Right renal pelvis (tissue), 4 donors: Measurements from ENCODE around the gene UBR1. TPM values are rescaled to one million over a fixed set of nuclear protein-coding genes. Genes with fewer than 3 reads are reported as not detected.
"Not testable (repeated sequence)": the region's sequence is repeated elsewhere in the genome, so short reads cannot be mapped to it uniquely, and the experiment has no call there.

Experiments used
- DNase-seq, 4 donors: peaks; one replicate each; pipeline ENCODE4 v3.0.0-alpha.2; 2013; ENCODE audit warnings: low read depth in 4 of 4, low spot score in 3 of 4, missing footprints in 1 of 4
- polyA plus RNA-seq, 4 donors: library from polyadenylated mRNA; unstranded; fragments of 120-200 nt; gene quantifications; one replicate each; pipeline ENCODE4 v1.2.1, GENCODE V29; 2013; ENCODE audit not compliant: insufficient read length in 4 of 4

Gene UBR1
- polyA plus RNA-seq, 4 donors = 20.8 to 25.8 (median 23.9) TPM

- DNase-seq = peak in 3 of 4 donors; percentile 10 to 35 (median 16)
Observed at GRCh38 chr15:42919799-42920518, 185.9 kb downstream of the UBR1 start.

GRCh38 chr15:42919308-42919707, 186.5 kb downstream of the UBR1 start:
- no peak for DNase-seq

GRCh38 chr15:42918047-42918446, 187.8 kb downstream of the UBR1 start:
- DNase-seq = no peak

DNA sequence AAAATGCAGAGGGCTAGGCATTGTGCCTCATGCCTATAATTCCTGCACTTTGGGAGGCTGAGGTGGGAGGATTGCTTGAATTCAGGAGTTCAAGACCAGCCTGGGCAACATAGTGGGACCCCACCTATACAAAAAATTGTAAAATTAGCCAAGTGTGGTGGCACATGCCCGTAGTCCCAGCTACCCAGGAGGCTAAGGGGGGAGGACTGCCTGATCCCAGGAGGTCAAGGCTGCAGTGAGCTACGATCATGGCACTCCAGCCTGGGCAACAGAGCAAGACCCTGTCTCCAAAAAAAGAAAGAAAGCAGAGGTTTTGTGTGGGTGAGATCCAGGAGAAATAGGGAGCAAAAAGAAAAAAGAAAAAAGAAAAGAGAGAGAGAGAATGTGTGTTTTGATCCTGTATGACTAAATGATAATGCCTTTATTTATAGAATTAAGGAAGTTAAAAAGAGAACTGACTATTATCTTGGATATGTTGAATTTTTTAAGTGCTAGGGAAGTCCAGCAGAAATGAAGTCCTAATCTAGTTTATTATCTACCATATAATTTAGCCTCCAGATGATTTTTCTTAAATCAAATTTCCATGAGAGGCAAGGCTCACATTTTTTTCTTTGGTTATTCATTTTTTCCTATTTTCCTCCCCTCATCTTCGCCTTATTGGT, 190.1 kb downstream of the UBR1 start:
- DNase-seq = no peak

GRCh38 chr15:42914728-42915497, 190.9 kb downstream of the UBR1 start:
- DNase-seq = no peak

DNA sequence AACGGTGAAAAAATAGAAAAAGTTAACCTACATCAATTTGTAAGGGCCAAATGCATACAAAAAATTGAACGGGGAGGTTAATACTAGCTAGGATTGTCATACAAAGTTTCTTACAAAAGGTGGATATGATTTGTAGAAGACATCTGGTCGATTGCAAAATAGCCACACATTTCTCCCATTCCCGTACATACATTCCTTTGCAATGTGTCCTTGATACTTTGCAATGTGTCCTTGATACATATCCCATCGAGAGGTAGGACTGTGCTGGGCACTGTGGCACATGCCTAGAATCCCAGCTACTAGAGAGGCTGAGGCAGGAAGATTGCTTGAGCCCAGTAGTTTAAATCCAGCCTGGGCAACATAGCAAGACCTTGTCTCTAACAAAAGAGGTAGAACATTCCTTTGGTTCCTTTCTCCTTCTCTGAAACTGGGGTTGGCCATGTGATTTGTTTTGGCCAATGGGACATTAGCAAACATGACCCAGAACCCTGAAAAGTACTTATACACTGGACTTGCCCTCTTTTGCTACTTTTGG, 194.7 kb downstream of the UBR1 start:
- DNase-seq = no peak

DNA sequence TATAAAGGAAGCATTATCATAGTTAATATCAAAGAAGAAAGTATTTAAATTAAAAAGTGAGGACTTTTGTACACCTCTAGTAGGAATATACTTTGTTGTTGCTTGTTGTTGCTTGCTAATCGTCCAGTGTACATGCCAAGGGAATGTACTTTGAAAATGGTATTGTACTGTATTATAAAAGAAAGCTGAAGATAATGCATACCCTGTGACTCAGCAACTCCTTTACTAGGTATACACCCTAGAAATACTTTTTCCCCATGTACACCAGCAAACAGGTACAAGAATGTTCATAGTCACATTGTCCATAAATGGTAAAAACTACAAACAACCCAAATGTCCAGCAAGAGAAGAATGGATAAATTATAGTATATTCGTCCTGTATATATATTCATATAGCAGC, 197.3 kb downstream of the UBR1 start:
- no peak for DNase-seq

DNA sequence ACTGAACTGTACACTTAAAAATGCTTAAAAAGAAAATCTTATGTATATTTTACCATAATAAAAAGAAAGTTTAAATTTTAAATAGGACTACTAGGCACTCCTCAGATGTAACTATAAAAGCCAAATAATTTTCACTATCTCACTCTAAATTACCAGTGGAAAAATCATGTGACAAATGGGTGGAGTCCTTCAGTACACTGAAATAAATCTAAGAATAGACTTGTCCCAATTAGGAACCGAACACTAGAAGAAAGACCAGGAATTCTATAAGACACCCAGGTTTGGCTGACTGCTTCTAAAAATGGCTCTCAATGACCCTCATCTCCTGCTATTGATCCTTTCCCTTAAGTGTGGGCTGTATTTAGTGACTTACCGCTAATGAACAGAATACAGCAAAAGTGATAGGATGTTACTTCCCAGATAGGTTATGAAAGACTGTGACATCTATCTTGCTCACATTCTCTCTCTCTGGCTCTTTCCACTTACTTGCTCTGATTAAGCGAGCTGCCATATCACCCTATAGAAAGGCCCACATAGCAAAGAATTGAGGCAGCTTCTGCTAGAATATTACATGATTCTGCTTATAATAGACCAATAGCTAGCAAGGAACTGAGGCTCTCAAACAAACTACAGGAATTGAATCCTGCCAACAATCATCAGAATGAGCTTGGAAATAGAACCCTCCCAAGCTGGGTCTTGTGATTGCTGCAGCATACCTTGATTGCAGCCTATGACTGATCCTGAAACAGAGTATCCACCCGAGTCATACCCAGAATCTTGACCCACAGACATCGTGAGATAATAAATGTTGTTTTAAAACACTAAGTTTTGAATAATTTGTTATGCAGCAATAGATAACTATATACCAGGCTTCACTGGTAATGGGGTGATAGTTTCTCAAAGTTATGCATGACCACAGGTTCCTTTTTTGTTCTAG, 202.2 kb downstream of the UBR1 start:
- no peak for DNase-seq

DNA sequence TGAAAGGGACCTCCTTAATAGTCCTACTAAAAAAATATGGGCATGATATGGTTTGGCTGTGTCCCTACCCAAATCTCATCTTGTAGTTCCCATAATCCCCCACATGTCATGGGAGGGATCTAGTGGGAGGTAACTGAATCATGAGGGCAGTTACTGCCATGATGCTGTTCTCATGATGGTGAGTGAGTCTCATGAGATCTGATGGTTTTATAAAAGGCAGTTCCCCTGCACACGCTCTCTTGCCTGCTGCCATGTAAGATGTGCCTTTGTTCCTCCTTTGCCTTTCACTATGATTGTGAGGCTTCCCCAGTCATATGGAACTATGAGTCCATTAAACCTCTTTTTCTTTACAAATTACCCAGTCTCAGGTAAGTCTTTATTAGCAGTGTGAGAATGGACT, 211.9 kb downstream of the UBR1 start:
- DNase-seq = not testable (repeated sequence)

Other genes starting within 250 kb of the UBR1 start
- 10 to 100 TPM in 3 of 4 donors, 1 to 10 TPM in 1; 8.8 to 11.7 (median 10.8) TPM for gene TTBK2, start 185.3 kb downstream of the UBR1 start, polyA plus RNA-seq
- gene TMEM62, start 27.5 kb upstream of the UBR1 start, polyA plus RNA-seq = 10 to 100 TPM; 14.8 to 17.7 (median 15.3) TPM
- gene CCNDBP1, start 79.4 kb upstream of the UBR1 start, polyA plus RNA-seq = 10 to 100 TPM; 49.6 to 64.6 (median 57.8) TPM
- 1 to 10 TPM; 1.2 to 1.6 (median 1.3) TPM for gene EPB42, start 115.0 kb upstream of the UBR1 start, polyA plus RNA-seq
- under 1 TPM in 1 of 4 donors, not detected in 3; 0.03 TPM for gene TGM5, start 160.9 kb upstream of the UBR1 start, polyA plus RNA-seq
- under 1 TPM in 2 of 4 donors, not detected in 2; 0.04 to 0.09 TPM for gene TGM7, start 196.2 kb upstream of the UBR1 start, polyA plus RNA-seq
- 10 to 100 TPM; 12.4 to 14.4 (median 13.4) TPM for gene LCMT2, start 224.5 kb upstream of the UBR1 start, polyA plus RNA-seq